Karpas-422 (cell line): ENCODE results near the gene COL4A2. TPM values are rescaled to one million over a fixed set of nuclear protein-coding genes. Genes with fewer than 3 reads are reported as not detected.
"Not testable (repeated sequence)": the region's sequence is repeated elsewhere in the genome, so short reads cannot be mapped to it uniquely, and the experiment has no call there.

Experiments
- DNase-seq: peaks from one replicate; pipeline ENCODE4 v3.0.0-alpha.2; 2015
- H2AFZ ChIP-seq: fragments of 200-600 bp; sonication (generic); 2 replicates; pipeline ENCODE4 v1.6.1; 2014; ENCODE audit warnings: antibody characterized with exemption, low read length, mixed read lengths
- H3K27ac ChIP-seq: fragments of 200-600 bp; sonication (generic); 2 replicates; pipeline ENCODE4 v1.5.1; 2014; ENCODE audit warnings: mild to moderate bottlenecking, low read length, moderate library complexity
- H3K27me3 ChIP-seq: fragments of 200-600 bp; sonication (generic); 2 replicates; pipeline ENCODE4 v1.6.1; 2014; ENCODE audit warnings: low read length, mixed read lengths
- H3K36me3 ChIP-seq: fragments of 200-600 bp; sonication (generic); 2 replicates; pipeline ENCODE4 v1.6.1; 2014; ENCODE audit warnings: low read length, mixed read lengths; ENCODE audit not compliant: insufficient read depth
- H3K4me1 ChIP-seq: fragments of 200-600 bp; sonication (generic); 2 replicates; pipeline ENCODE4 v1.6.1; 2014; ENCODE audit warnings: mild to moderate bottlenecking, low read length, mixed read lengths
- H3K4me2 ChIP-seq: fragments of 200-600 bp; sonication (generic); 2 replicates; pipeline ENCODE4 v1.6.1; 2014; ENCODE audit warnings: low read length, low read depth, mild to moderate bottlenecking; ENCODE audit not compliant: poor library complexity, severe bottlenecking
- H3K4me3 ChIP-seq: fragments of 200-600 bp; sonication (generic); 2 replicates; pipeline ENCODE4 v1.5.1; 2014; ENCODE audit warnings: mild to moderate bottlenecking, antibody characterized with exemption, low read length, mixed read lengths
- H3K79me2 ChIP-seq: fragments of 200-600 bp; sonication (generic); 2 replicates; pipeline ENCODE4 v1.6.1; 2014; ENCODE audit warnings: mild to moderate bottlenecking, low read length, mixed read lengths
- H3K9ac ChIP-seq: fragments of 200-600 bp; sonication (generic); 2 replicates; pipeline ENCODE4 v1.6.0; 2014; ENCODE audit warnings: low read length
- H3K9me2 ChIP-seq: fragments of 200-600 bp; sonication (generic), shearing (Covaris generic); replicated peaks from 2 replicates; pipeline ENCODE4 v1.6.0; 2014; ENCODE audit warnings: mild to moderate bottlenecking, low read length, moderate library complexity; ENCODE audit not compliant: insufficient read depth
- H3K9me3 ChIP-seq: fragments of 300-700, 200-600 bp; sonication (generic); 2 replicates; pipeline ENCODE4 v1.6.1; 2014; ENCODE audit warnings: low read length, mixed read lengths
- H4K20me1 ChIP-seq: fragments of 200-600 bp; sonication (generic); 2 replicates; pipeline ENCODE4 v1.6.1; 2014; ENCODE audit warnings: mild to moderate bottlenecking, antibody characterized with exemption, low read length, low read depth; ENCODE audit not compliant: insufficient read depth
- total RNA-seq: library from RNA; depleted of rRNA; stranded (reverse); fragments of >200 nt; shearing (Covaris generic); gene quantifications from 2 replicates; pipeline ENCODE4 v1.2.3, GENCODE V29; 2014; ENCODE audit warnings: low replicate concordance

The COL4A2 gene
- total RNA-seq, 1 experiment from 2014 or later: not detected

GRCh38 chr13:110529522-110530311 is 222.6 kb downstream of the COL4A2 start:
- no peak overlapping the region for H2AFZ ChIP-seq
- H3K27me3 ChIP-seq: no peaks in the 10 kb centered on the region
- no peak overlapping the region for H3K9ac ChIP-seq
- no peaks in the 10 kb centered on the region for H3K9me3 ChIP-seq
- H3K36me3 ChIP-seq: no peaks in the 10 kb centered on the region
- H3K4me1 ChIP-seq: no peaks in the 10 kb centered on the region
- no peaks in the 10 kb centered on the region for H3K79me2 ChIP-seq
- DNase-seq: no peak
- no peak overlapping the region for H3K27ac ChIP-seq
- H3K9me2 ChIP-seq: no peaks in the 10 kb centered on the region
- no peak overlapping the region for H3K4me3 ChIP-seq
- no peaks in the 10 kb centered on the region for H4K20me1 ChIP-seq
- H3K4me2 ChIP-seq: no peak overlapping the region

DNA sequence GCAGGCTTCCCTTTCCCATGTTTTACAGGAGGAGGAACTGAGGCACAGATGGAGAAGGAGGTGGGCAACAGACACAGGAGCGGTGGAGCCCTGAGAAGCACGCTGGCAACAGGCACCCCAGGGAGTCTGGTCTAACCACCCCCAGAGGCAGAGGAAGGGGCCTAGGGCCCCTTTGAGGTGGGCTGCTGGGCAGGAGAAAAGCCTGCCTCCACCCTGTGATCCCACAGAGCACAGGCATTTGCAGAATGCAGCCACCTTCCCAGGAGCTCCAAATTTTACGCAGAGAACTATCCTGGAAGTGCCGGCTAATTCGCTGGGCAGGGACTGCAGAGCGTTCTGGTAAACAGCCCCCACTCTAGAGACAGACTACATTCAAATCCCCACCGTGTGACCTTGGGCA is 224.0 kb downstream of the COL4A2 start:
- Histone ChIP-seq H3K4me3 (no peak overlapping the region), H2AFZ (no peak overlapping the region), H3K36me3 (no peaks in the 10 kb centered on the region), H3K4me1 (no peaks in the 10 kb centered on the region), H3K27ac (no peak overlapping the region), H4K20me1 (no peaks in the 10 kb centered on the region), H3K9me3 (no peaks in the 10 kb centered on the region), H3K9ac (no peak overlapping the region), H3K27me3 (no peaks in the 10 kb centered on the region), H3K4me2 (no peak overlapping the region), H3K9me2 (no peaks in the 10 kb centered on the region), H3K79me2 (no peaks in the 10 kb centered on the region)
- DNase-seq: no peak

DNA sequence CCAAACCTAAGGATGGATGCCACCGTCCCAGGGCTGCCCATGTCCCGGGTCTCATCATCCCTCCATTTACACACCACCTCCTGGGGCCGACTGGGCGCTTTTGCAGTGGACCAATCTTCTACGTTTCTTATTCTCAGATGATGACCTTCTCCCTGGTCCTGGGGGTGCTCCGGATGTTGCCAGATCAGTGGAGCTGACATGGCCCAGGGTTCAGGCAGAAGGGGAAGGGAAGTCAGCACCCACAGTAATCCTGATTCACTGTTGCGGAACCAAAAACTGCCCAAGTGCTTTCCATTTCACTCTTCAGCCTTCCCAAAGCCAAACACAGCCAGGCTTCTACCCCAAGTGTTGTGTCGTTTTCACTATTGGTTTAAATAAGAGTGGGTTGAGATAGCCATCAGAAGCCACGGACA is 224.6 kb downstream of the COL4A2 start:
- DNase-seq: no peak
- Histone ChIP-seq H3K9me2 (no peaks in the 10 kb centered on the region), H3K36me3 (no peaks in the 10 kb centered on the region), H3K4me1 (no peaks in the 10 kb centered on the region), H3K27me3 (no peaks in the 10 kb centered on the region), H3K4me3 (no peak overlapping the region), H2AFZ (no peak overlapping the region), H3K4me2 (no peak overlapping the region), H3K9ac (no peak overlapping the region), H3K27ac (no peak overlapping the region), H3K79me2 (no peaks in the 10 kb centered on the region), H3K9me3 (no peaks in the 10 kb centered on the region), H4K20me1 (no peaks in the 10 kb centered on the region)

GRCh38 chr13:110532258-110532657 is 225.2 kb downstream of the COL4A2 start:
- not testable (repeated sequence) for H3K9me2 ChIP-seq, H3K4me2 ChIP-seq, H3K36me3 ChIP-seq, H3K27ac ChIP-seq, H4K20me1 ChIP-seq, H3K9me3 ChIP-seq, H3K9ac ChIP-seq, H3K4me3 ChIP-seq, H3K79me2 ChIP-seq, H3K27me3 ChIP-seq, H2AFZ ChIP-seq, DNase-seq, H3K4me1 ChIP-seq

DNA sequence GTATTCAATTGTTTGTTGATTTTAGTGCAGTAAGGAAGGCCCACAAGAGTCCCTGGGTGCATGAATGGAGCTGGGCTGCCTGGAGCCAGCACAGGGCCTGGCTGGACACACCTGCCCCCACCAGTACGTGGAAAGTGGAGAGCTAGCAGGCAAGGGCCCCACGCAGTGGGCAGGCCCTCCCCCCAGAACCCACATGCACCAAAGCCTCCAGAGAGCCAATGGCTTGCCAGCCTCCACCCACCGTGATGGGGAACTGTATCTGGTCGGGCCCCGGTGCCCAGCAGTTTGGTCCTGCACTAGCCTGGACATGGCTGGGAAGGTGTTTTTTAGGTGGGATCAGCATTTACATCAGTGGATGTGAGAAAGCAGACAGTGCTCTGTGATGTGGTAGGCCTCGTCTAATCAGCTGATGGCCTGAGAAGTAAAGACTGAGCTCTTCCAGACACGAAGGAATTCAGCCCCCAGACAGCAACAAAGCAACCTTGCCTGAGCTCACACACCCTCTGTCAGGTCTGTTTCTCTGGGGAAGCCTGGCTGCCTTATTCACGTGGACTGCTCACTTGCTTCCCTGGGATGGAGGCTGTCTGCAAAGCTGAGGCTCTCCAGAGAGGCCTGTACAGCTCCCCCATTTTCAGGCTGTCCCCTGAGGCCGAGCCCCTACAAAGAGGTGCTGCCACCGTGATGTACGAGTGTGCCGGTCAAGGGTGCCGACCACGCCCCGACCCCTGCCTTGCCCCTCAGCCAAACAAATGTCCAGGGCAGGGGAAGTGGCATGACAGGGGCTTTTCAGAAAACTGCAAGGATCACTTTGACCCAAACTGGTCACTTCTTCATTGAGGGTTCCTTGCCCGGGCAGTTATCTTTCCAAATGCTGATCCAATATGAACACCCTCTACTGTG is 226.9 kb downstream of the COL4A2 start:
- Histone ChIP-seq H3K4me1 (no peaks in the 10 kb centered on the region), H3K27ac (no peak overlapping the region), H4K20me1 (no peaks in the 10 kb centered on the region), H2AFZ (no peak overlapping the region), H3K27me3 (no peaks in the 10 kb centered on the region), H3K4me3 (no peak overlapping the region), H3K9me2 (no peaks in the 10 kb centered on the region), H3K36me3 (no peaks in the 10 kb centered on the region), H3K9ac (no peak overlapping the region), H3K79me2 (no peaks in the 10 kb centered on the region), H3K9me3 (no peaks in the 10 kb centered on the region), H3K4me2 (no peak overlapping the region)
- DNase-seq: no peak

DNA sequence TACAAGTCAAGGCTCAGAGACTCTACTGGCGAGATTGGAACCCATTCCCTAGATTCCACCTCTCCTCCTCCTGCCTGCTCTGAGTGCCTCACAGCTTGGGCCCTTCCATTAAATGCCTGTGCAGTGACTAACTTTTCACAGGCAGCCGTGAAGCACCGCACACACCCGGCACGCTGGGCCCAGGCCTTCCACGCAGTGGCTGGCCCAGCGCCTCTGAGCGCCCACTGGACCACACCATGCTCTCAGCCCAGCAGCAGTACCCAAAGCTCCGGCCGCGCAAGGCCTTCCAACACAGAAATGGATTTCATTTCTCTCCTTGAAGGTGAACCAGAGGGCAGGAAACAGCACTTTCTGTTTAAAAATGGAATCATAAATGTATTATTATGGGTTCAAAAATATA is 228.4 kb downstream of the COL4A2 start:
- no peak overlapping the region for H3K9ac ChIP-seq
- no peaks in the 10 kb centered on the region for H3K36me3 ChIP-seq
- no peak overlapping the region for H2AFZ ChIP-seq
- H3K4me2 ChIP-seq: no peak overlapping the region
- H3K79me2 ChIP-seq: no peaks in the 10 kb centered on the region
- no peaks in the 10 kb centered on the region for H3K9me2 ChIP-seq
- no peak overlapping the region for H3K4me3 ChIP-seq
- no peaks in the 10 kb centered on the region for H3K4me1 ChIP-seq
- DNase-seq: no peak
- H4K20me1 ChIP-seq: no peaks in the 10 kb centered on the region
- H3K27ac ChIP-seq: no peak overlapping the region
- H3K27me3 ChIP-seq: no peaks in the 10 kb centered on the region
- H3K9me3 ChIP-seq: no peaks in the 10 kb centered on the region

DNA sequence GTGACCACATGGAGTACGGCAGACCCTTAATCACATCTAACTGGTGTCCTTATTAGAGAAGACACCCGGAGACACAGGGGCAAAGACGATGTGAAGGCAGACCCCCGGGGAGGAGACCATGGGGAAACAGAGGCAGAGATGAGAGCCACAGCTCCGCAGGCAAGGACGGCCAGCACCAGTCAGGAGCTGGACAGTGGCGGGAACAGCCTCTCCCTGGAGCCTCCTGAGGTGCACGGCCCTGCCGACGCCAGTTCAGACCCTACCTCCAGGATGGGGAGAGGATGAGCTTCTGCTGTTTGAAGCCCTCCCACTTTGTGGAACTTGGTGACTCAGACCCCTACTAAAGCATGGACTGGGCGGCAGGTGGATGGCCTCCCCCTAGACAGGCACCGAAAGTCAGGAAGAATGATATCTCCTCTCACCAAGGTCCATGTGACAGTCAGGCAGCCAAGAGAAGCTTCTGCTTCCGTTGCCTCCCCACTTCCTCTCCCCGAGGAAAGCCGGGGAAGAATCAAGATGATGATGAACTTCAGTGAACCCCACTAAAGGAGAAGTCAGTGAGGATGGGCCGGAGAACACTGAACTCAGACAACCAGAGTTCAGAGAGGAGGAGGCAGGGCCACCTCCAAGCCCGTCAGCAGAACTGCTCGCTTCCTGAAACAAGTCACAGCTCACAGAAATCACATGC is 229.1 kb downstream of the COL4A2 start:
- H3K4me3 ChIP-seq: no peak overlapping the region
- no peak overlapping the region for H2AFZ ChIP-seq
- H3K9ac ChIP-seq: no peak overlapping the region
- H3K36me3 ChIP-seq: no peaks in the 10 kb centered on the region
- no peaks in the 10 kb centered on the region for H4K20me1 ChIP-seq
- no peaks in the 10 kb centered on the region for H3K4me1 ChIP-seq
- no peaks in the 10 kb centered on the region for H3K9me3 ChIP-seq
- no peak for DNase-seq
- no peak overlapping the region for H3K27ac ChIP-seq
- no peak overlapping the region for H3K4me2 ChIP-seq
- H3K79me2 ChIP-seq: no peaks in the 10 kb centered on the region
- no peaks in the 10 kb centered on the region for H3K27me3 ChIP-seq
- no peaks in the 10 kb centered on the region for H3K9me2 ChIP-seq

- no peaks in the 10 kb centered on the region for H3K9me3 ChIP-seq
- DNase-seq: no peak
- no peak overlapping the region for H3K27ac ChIP-seq
- H3K9me2 ChIP-seq: no peaks in the 10 kb centered on the region
- no peaks in the 10 kb centered on the region for H3K36me3 ChIP-seq
- no peaks in the 10 kb centered on the region for H4K20me1 ChIP-seq
- H3K79me2 ChIP-seq: no peaks in the 10 kb centered on the region
- no peak overlapping the region for H3K4me3 ChIP-seq
- no peaks in the 10 kb centered on the region for H3K4me1 ChIP-seq
- H3K4me2 ChIP-seq: no peak overlapping the region
- H2AFZ ChIP-seq: no peak overlapping the region
- H3K9ac ChIP-seq: no peak overlapping the region
- H3K27me3 ChIP-seq: no peaks in the 10 kb centered on the region
Measured at GRCh38 chr13:110538632-110539031, 231.5 kb downstream of the COL4A2 start.
